Vagina (tissue), 2 donors: ENCODE results near the gene ENO4.

Experiments
- POLR2A ChIP-seq, 2 donors: fragments of 450-650 bp; IDR thresholded peaks; one replicate each; pipeline ENCODE4 v1.6.1; 2017; ENCODE audit warnings: antibody characterized with exemption in 2 of 2, mild to moderate bottlenecking in 2 of 2, moderate library complexity in 2 of 2
- POLR2AphosphoS5 ChIP-seq, 2 donors: sonication (generic); formaldehyde crosslinking; IDR thresholded peaks; one replicate each; pipeline ENCODE4 v1.9.0; 2017; ENCODE audit warnings: antibody characterized with exemption in 2 of 2, mild to moderate bottlenecking in 2 of 2, low read depth in 1 of 2; ENCODE audit not compliant: insufficient read depth in 1 of 2
- TF ChIP-seq, protein P1 (sequence below), 3 experiments: fragments of 450-650 bp in 2 of 3; fragments of 200-600 bp in 1 of 3; sonication (generic) in 1 of 3; IDR thresholded peaks; one replicate each; pipeline ENCODE4 v1.5.1; 2017 to 2019; ENCODE audit warnings: antibody characterized with exemption in 3 of 3, mild to moderate bottlenecking in 2 of 3, moderate library complexity in 2 of 3

DNA sequence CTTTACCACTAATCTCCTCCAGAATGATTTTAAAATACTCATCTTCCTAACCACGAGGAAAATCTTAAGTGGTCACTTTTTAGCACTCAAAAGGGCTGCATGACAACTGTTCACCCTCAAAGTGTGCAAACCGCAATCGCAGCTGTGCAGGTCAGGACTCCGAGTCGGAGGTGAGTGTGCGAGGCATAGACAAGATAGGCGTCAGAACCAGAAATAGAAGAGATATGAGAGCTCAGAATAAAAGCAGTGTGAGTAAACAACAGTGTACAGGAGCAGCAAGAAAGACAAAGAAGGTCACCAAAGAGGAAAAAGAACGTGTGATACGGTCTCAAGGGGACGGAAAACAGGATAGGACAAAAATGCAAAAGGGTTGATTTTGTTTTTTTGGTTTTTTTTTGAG, 17.5 kb upstream of the ENO4 start:
- TF ChIP-seq POLR2A (IDR thresholded peaks at IDR 0.05), result no peak
- TF ChIP-seq, protein P1, sequence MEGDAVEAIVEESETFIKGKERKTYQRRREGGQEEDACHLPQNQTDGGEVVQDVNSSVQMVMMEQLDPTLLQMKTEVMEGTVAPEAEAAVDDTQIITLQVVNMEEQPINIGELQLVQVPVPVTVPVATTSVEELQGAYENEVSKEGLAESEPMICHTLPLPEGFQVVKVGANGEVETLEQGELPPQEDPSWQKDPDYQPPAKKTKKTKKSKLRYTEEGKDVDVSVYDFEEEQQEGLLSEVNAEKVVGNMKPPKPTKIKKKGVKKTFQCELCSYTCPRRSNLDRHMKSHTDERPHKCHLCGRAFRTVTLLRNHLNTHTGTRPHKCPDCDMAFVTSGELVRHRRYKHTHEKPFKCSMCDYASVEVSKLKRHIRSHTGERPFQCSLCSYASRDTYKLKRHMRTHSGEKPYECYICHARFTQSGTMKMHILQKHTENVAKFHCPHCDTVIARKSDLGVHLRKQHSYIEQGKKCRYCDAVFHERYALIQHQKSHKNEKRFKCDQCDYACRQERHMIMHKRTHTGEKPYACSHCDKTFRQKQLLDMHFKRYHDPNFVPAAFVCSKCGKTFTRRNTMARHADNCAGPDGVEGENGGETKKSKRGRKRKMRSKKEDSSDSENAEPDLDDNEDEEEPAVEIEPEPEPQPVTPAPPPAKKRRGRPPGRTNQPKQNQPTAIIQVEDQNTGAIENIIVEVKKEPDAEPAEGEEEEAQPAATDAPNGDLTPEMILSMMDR (IDR thresholded peaks at IDR 0.05), result no peak
- no peak for TF ChIP-seq POLR2AphosphoS5 (IDR thresholded peaks at IDR 0.05; ENCODE audit: insufficient read depth in 1 of 2, low read depth in 1 of 2)
